ENCODE results near the gene ZYX. TPM values are rescaled to one million over a fixed set of nuclear protein-coding genes. Genes with fewer than 3 reads are reported as not detected.

The ZYX gene
- total and polyA plus RNA-seq, 9 of the 15 experiments (the other 6 are each of a cell fraction or from before 2014, with no cell fraction given), result 1.8 to 130 (median 15.7) TPM

DNA sequence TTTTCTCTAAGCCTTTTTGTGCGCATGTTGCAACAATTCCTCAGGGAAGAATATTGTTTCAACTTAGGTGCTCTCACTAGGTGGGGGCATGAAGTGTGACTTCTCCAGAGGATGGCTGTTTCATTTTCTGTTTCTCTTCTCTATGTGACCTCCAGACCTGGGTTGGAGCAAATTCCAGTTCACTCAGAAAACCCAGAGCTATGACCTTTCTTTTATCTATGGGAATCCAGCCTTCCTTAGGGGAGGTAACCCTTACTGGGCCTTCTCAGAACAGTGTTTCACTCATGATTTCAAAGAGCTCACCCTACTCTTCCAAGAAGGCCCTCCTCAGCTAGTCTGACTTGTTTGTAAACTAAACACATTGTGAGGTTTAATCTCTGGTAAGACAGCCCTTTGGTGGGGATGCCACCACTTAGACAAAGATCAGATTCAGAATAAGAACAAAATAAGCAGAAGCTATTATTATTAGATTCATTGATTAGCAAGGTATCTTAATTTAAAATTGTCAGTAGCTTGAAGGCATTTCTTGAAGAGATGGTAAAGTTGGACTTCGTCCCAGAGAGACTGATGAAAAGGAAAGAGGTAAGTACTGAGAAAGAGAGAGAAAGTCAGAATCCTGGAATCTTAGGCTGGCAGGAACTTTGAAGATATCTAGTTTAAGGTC lies 45.5 kb downstream of the ZYX start (continued):
- TF ChIP-seq GATAD2B (IDR thresholded peaks at IDR 0.05; ENCODE audit: borderline replicate concordance) (peak; percentile 47; the same call in 1 of the 2 replicates), MTA1 (IDR thresholded peaks at IDR 0.05; ENCODE audit: borderline replicate concordance) (no peak), SPI1 (IDR thresholded peaks at IDR 0.05; ENCODE audit: borderline replicate concordance, low read depth, low read length) (no peak), ZNF316 (IDR thresholded peaks at IDR 0.05) (no peak), FOXK2 (conservative IDR thresholded peaks at IDR 0.05 in 1 of 2, IDR thresholded peaks at IDR 0.05 in 1 of 2; ENCODE audit: low read depth in 2 of 2) (peak in 1 of 2 experiments; percentile 44; a peak in 1 of 4 replicates), CEBPG (CRISPR knock-in tag; IDR thresholded peaks at IDR 0.05) (no peak), CEBPG (tag; conservative IDR thresholded peaks at IDR 0.05 in 1 of 2, IDR thresholded peaks at IDR 0.05 in 1 of 2) (peak in 1 of 2 experiments; percentile 30; a peak in 1 of 4 replicates), EGR1 (conservative IDR thresholded peaks at IDR 0.05) (no peak), NBN (IDR thresholded peaks at IDR 0.05; ENCODE audit: low read depth) (peak; percentile 88), MAFG (tag; conservative IDR thresholded peaks at IDR 0.05) (no peak), CXXC5 (CRISPR knock-in tag; IDR thresholded peaks at IDR 0.05) (peak; percentile 32)
- TF ChIP-seq, protein P1, sequence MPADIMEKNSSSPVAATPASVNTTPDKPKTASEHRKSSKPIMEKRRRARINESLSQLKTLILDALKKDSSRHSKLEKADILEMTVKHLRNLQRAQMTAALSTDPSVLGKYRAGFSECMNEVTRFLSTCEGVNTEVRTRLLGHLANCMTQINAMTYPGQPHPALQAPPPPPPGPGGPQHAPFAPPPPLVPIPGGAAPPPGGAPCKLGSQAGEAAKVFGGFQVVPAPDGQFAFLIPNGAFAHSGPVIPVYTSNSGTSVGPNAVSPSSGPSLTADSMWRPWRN (IDR thresholded peaks at IDR 0.05; ENCODE audit: low read depth), result peak; percentile 31; the same call in 1 of the 2 replicates
- TF ChIP-seq, protein P2, sequence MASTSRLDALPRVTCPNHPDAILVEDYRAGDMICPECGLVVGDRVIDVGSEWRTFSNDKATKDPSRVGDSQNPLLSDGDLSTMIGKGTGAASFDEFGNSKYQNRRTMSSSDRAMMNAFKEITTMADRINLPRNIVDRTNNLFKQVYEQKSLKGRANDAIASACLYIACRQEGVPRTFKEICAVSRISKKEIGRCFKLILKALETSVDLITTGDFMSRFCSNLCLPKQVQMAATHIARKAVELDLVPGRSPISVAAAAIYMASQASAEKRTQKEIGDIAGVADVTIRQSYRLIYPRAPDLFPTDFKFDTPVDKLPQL (IDR thresholded peaks at IDR 0.05; ENCODE audit: extremely low read depth, insufficient read length), result no peak
- TF ChIP-seq, protein P3, sequence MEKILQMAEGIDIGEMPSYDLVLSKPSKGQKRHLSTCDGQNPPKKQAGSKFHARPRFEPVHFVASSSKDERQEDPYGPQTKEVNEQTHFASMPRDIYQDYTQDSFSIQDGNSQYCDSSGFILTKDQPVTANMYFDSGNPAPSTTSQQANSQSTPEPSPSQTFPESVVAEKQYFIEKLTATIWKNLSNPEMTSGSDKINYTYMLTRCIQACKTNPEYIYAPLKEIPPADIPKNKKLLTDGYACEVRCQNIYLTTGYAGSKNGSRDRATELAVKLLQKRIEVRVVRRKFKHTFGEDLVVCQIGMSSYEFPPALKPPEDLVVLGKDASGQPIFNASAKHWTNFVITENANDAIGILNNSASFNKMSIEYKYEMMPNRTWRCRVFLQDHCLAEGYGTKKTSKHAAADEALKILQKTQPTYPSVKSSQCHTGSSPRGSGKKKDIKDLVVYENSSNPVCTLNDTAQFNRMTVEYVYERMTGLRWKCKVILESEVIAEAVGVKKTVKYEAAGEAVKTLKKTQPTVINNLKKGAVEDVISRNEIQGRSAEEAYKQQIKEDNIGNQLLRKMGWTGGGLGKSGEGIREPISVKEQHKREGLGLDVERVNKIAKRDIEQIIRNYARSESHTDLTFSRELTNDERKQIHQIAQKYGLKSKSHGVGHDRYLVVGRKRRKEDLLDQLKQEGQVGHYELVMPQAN (IDR thresholded peaks at IDR 0.05; ENCODE audit: borderline replicate concordance), result no peak
- TF ChIP-seq, protein P4, sequence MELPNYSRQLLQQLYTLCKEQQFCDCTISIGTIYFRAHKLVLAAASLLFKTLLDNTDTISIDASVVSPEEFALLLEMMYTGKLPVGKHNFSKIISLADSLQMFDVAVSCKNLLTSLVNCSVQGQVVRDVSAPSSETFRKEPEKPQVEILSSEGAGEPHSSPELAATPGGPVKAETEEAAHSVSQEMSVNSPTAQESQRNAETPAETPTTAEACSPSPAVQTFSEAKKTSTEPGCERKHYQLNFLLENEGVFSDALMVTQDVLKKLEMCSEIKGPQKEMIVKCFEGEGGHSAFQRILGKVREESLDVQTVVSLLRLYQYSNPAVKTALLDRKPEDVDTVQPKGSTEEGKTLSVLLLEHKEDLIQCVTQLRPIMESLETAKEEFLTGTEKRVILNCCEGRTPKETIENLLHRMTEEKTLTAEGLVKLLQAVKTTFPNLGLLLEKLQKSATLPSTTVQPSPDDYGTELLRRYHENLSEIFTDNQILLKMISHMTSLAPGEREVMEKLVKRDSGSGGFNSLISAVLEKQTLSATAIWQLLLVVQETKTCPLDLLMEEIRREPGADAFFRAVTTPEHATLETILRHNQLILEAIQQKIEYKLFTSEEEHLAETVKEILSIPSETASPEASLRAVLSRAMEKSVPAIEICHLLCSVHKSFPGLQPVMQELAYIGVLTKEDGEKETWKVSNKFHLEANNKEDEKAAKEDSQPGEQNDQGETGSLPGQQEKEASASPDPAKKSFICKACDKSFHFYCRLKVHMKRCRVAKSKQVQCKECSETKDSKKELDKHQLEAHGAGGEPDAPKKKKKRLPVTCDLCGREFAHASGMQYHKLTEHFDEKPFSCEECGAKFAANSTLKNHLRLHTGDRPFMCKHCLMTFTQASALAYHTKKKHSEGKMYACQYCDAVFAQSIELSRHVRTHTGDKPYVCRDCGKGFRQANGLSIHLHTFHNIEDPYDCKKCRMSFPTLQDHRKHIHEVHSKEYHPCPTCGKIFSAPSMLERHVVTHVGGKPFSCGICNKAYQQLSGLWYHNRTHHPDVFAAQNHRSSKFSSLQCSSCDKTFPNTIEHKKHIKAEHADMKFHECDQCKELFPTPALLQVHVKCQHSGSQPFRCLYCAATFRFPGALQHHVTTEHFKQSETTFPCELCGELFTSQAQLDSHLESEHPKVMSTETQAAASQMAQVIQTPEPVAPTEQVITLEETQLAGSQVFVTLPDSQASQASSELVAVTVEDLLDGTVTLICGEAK (IDR thresholded peaks at IDR 0.05), result peak; percentile 63
- TF ChIP-seq, protein P4 (CRISPR knock-in tag; IDR thresholded peaks at IDR 0.05), result no peak

Data from K562 (cell line).